Fibroblast of villous mesenchyme (primary cell): ENCODE results near the gene PCDHGA4. TPM values are rescaled to one million over a fixed set of nuclear protein-coding genes. Genes with fewer than 3 reads are reported as not detected.
A peak's percentile ranks its signal among the peaks of the same experiment; 100 is the strongest.
"Not testable (repeated sequence)": the region's sequence is repeated elsewhere in the genome, so short reads cannot be mapped to it uniquely, and the experiment has no call there.

Source experiments
- DNase-seq: peaks from one replicate; pipeline ENCODE4 v3.0.0-alpha.2; 2010; ENCODE audit warnings: low read depth
- H3K4me3 ChIP-seq: 2 replicates; pipeline ENCODE4 v1.5.1; 2011; ENCODE audit warnings: low read depth, mild to moderate bottlenecking, low read length
- total RNA-seq: library from RNA; depleted of rRNA; stranded (reverse); fragments of >200 nt; gene quantifications from 2 replicates; pipeline ENCODE4 v1.2.3, GENCODE V29; 2012
- TF ChIP-seq, protein P1 (sequence below): IDR thresholded peaks from 2 replicates; pipeline ENCODE4 v1.5.1; 2012; ENCODE audit warnings: low read depth, mild to moderate bottlenecking, low read length; ENCODE audit not compliant: insufficient read depth

PCDHGA4 gene
- total RNA-seq, 1 donor: 7.3 TPM

DNA sequence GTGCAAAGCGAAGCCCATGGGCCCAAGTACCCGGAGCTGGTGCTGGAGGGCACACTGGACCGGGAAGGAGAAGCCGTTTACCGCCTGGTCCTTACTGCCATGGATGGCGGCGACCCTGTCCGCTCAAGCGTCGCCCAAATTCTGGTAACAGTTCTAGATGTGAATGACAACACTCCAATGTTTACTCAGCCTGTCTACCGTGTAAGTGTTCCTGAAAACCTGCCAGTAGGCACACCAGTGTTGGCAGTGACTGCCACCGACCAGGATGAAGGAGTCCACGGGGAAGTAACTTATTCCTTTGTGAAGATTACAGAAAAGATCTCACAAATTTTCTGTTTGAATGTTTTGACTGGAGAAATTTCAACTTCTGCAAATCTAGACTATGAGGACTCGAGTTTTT, 19.8 kb downstream of the PCDHGA4 start:
- H3K4me3 ChIP-seq: no peak overlapping the region
- TF ChIP-seq, protein P1, sequence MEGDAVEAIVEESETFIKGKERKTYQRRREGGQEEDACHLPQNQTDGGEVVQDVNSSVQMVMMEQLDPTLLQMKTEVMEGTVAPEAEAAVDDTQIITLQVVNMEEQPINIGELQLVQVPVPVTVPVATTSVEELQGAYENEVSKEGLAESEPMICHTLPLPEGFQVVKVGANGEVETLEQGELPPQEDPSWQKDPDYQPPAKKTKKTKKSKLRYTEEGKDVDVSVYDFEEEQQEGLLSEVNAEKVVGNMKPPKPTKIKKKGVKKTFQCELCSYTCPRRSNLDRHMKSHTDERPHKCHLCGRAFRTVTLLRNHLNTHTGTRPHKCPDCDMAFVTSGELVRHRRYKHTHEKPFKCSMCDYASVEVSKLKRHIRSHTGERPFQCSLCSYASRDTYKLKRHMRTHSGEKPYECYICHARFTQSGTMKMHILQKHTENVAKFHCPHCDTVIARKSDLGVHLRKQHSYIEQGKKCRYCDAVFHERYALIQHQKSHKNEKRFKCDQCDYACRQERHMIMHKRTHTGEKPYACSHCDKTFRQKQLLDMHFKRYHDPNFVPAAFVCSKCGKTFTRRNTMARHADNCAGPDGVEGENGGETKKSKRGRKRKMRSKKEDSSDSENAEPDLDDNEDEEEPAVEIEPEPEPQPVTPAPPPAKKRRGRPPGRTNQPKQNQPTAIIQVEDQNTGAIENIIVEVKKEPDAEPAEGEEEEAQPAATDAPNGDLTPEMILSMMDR: no peak

GRCh38 chr5:141375444-141376155, 20.8 kb downstream of the PCDHGA4 start:
- H3K4me3 ChIP-seq, DNase-seq: not testable (repeated sequence)

More for the DNA sequence above, 19.8 kb downstream of the PCDHGA4 start:
- no peak for DNase-seq

DNA sequence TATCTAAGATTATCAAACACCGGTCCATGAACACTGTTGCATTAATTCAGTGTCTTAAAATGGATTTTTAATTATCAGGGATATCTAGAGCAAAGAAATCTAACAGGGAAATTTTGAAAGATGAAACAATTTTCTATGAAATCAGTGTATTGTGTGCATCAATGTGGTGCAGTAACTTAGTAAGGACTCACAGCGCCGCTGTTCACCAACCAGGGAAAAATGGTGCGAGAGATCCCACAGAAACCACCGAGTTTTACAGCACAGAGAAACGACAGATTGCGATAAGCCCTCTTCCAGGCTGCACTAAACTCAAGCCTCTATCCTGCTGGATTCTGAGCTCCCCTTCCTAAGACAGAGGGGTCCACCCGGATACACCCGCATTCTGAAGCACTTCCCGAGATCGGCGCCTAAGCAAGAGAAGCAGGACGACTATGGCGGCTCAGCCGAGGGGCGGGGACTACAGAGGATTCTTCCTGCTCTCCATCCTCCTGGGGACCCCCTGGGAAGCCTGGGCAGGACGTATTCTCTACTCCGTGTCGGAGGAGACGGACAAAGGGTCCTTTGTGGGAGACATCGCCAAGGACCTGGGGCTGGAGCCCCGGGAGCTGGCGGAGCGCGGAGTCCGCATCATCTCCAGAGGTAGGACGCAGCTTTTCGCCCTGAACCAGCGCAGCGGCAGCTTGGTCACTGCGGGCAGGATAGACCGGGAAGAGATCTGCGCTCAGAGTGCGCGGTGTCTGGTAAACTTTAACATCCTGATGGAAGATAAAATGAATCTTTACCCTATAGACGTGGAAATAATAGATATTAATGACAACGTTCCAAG, 27.9 kb downstream of the PCDHGA4 start, which contains the start of gene PCDHGA7:
Gene PCDHGA7 (plus strand): TSS at position 274 of the 826 bp plus-strand sequence. CDS start 158 bp downstream, at position 432.
- peak within 1 kb of the TSS; percentile 69 for H3K4me3 ChIP-seq
- peak; percentile 54 for DNase-seq
- TF ChIP-seq, protein P1: peak; percentile 68

DNA sequence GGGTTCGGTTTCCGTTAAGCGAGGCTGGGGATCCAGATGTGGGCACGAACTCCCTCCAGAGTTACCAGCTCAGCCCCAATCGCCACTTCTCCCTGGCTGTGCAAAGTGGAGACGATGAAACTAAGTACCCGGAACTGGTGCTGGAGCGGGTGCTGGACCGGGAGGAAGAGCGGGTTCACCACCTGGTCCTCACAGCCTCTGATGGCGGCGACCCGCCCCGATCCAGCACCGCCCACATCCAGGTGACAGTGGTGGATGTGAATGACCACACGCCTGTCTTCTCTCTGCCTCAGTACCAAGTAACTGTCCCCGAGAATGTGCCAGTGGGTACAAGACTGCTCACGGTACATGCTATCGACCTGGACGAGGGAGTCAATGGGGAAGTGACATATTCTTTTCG, 28.5 kb downstream of the PCDHGA4 start:
- no peak for DNase-seq
- peak overlapping the region; percentile 69 for H3K4me3 ChIP-seq
- TF ChIP-seq, protein P1: no peak

DNA sequence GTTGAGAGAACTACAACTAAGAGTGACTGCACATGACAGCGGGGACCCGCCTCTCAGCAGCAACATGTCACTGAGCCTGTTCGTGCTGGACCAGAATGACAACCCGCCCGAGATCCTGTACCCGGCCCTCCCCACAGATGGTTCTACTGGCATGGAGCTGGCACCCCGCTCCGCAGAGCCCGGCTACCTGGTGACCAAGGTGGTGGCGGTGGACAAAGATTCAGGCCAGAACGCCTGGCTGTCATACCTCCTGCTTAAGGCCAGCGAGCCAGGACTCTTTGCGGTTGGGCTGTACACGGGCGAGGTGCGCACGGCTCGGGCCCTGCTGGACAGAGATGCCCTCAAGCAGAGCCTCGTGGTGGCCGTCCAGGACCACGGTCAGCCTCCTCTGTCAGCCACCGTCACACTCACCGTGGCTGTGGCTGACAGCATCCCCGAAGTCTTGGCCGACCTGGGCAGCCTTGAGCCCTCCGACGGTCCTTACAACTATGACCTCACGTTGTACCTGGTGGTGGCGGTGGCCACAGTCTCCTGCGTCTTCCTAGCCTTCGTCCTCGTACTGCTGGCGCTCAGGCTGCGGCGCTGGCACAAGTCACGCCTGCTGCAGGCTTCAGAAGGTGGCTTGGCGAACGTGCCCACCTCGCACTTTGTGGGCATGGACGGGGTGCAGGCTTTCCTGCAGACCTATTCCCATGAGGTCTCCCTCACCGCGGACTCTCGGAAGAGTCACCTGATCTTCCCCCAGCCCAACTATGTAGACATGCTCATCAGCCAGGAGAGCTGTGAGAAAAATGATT, 29.8 kb downstream of the PCDHGA4 start:
- no peak for DNase-seq
- H3K4me3 ChIP-seq: no peak overlapping the region
- TF ChIP-seq, protein P1: no peak

DNA sequence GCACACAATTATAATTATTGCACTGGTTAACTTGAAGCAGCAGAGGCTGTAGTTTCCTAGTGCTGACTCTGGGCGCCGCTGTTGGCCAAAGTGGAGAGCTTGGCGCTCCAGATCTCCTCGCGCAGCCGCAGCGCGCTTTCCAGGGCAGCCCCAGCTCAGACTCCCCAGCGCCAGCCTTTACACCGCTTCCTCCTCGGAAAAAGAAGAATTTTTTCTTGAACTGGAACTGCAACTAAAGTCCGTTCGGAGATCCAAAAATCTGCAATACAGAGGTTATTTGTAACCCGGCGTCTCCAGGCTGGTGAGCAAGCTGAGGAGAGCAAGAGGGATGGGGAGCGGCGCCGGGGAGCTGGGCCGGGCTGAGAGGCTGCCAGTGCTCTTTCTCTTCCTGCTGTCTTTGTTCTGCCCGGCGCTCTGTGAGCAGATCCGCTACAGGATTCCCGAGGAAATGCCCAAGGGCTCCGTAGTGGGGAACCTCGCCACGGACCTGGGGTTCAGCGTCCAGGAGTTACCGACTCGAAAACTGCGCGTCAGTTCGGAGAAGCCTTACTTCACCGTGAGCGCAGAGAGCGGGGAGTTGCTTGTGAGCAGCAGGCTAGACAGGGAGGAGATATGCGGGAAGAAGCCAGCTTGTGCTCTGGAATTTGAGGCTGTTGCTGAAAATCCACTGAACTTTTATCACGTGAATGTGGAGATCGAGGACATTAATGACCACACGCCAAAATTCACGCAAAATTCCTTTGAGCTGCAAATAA, 32.9 kb downstream of the PCDHGA4 start, which contains the start of gene PCDHGB4:
Gene PCDHGB4 (plus strand): TSS at position 142 of the 755 bp plus-strand sequence. CDS start 187 bp downstream, at position 329.
- TF ChIP-seq, protein P1: peak; percentile 66
- DNase-seq: peak; percentile 56
- H3K4me3 ChIP-seq: peak within 1 kb of the TSS; percentile 58
